Measurements from ENCODE around the gene KNCN. TPM values are rescaled to one million over a fixed set of nuclear protein-coding genes. Genes with fewer than 3 reads are reported as not detected.

Gene KNCN
- total RNA-seq, 1 experiment from 2014 or later = not detected

DNA sequence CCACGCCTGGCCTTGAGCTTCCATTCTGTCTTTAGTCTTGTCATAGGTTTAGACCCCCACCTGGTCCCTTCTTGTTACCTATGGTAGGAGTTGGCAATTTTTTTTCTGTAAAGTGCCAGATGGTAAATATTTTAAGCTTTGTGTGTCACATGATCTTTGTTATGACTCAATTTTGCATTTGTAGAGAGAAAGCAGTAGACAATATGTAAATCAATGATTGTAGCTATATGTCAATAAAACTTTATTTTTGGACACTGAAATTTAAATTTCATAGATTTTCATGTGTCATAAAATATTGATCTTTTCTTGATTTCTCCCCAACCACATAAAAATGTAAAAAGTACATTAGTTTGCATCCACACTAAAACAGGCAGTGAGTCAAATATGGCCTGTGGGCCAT lies 44.6 kb upstream of the KNCN start:
- Histone ChIP-seq H3T11ph (ENCODE audit: low read length) (no peak overlapping the region), H3K4me2 (ENCODE audit: insufficient read depth, insufficient read length, low read length) (no peak overlapping the region), H3K79me2 (ENCODE audit: insufficient read depth, low read length) (no peaks in the 10 kb centered on the region), H3K79me1 (ENCODE audit: insufficient read depth, low read depth, low read length, poor library complexity, severe bottlenecking) (no peaks in the 10 kb centered on the region), H2BK15ac (ENCODE audit: low read depth, low read length) (no peak overlapping the region), H3K14ac (ENCODE audit: insufficient read depth, low read length) (no peak overlapping the region), H3K9me3 (ENCODE audit: control insufficient read depth, low read depth, low read length) (no peaks in the 10 kb centered on the region), H4K5ac (ENCODE audit: insufficient read length, low read depth, low read length) (no peak overlapping the region), H3K4ac (ENCODE audit: low read depth, low read length) (no peak overlapping the region), H2BK5ac (ENCODE audit: insufficient read length, low read length) (no peak overlapping the region), H4K91ac (ENCODE audit: insufficient read length, low read depth, low read length) (no peak overlapping the region), H3K23me2 (ENCODE audit: insufficient read length, low read depth, low read length, poor library complexity, severe bottlenecking) (no peaks in the 10 kb centered on the region), H2BK12ac (ENCODE audit: insufficient read length, low read depth, low read length) (no peak overlapping the region), H2AK5ac (ENCODE audit: insufficient read length, low read length) (no peak overlapping the region), H3K56ac (ENCODE audit: insufficient read length, low read depth, low read length) (no peak overlapping the region), H2BK20ac (ENCODE audit: low read depth, low read length, poor library complexity, severe bottlenecking) (no peak overlapping the region), H3K23ac (ENCODE audit: insufficient read length, low read depth, low read length) (no peak overlapping the region), H3K27me3 (ENCODE audit: insufficient read depth, low read length) (no peaks in the 10 kb centered on the region), H3K9ac (ENCODE audit: extremely low read depth, insufficient read length, low read length) (no peak overlapping the region), H2BK120ac (ENCODE audit: low read depth, low read length, poor library complexity, severe bottlenecking) (no peak overlapping the region), H3K18ac (ENCODE audit: insufficient read length, low read depth, low read length) (no peak overlapping the region), H4K20me1 (ENCODE audit: control insufficient read depth, insufficient read depth, insufficient read length) (no peaks in the 10 kb centered on the region), H4K8ac (replicated peaks; ENCODE audit: insufficient read length, low read depth, low read length) (no peak overlapping the region), H3K4me1 (ENCODE audit: insufficient read depth, low read length) (no peaks in the 10 kb centered on the region; the same call in 1 of the 2 replicates), H2AFZ (ENCODE audit: low read length) (no peak overlapping the region), H3K27ac (ENCODE audit: insufficient read length, low read depth, low read length) (no peak overlapping the region)
- no CpG with 5 or more reads among the region's 1 CpG for WGBS (ENCODE audit: extremely low coverage, insufficient read length, low lambda C conversion rate)
- DNase-seq = no peak
- Mint-ChIP-seq H3K27me3 (ENCODE audit: low read depth) (no peaks in the 10 kb centered on the region), H3K4me1 (peaks cover 0 to 5% of the 10 kb centered on the region in 2 experiments; a peak in 1 of 4 replicates), H3K27ac (no peak overlapping the region), H3K9me3 (no peaks in the 10 kb centered on the region), H3K36me3 (ENCODE audit: insufficient read depth in 1 of 3, low read depth in 3 of 3) (peaks cover 0 to 25% (median 0%) of the 10 kb centered on the region in 3 experiments; a peak in 5 of 7 replicates), H3K4me3 (no peak overlapping the region)
- TF ChIP-seq, protein P1, sequence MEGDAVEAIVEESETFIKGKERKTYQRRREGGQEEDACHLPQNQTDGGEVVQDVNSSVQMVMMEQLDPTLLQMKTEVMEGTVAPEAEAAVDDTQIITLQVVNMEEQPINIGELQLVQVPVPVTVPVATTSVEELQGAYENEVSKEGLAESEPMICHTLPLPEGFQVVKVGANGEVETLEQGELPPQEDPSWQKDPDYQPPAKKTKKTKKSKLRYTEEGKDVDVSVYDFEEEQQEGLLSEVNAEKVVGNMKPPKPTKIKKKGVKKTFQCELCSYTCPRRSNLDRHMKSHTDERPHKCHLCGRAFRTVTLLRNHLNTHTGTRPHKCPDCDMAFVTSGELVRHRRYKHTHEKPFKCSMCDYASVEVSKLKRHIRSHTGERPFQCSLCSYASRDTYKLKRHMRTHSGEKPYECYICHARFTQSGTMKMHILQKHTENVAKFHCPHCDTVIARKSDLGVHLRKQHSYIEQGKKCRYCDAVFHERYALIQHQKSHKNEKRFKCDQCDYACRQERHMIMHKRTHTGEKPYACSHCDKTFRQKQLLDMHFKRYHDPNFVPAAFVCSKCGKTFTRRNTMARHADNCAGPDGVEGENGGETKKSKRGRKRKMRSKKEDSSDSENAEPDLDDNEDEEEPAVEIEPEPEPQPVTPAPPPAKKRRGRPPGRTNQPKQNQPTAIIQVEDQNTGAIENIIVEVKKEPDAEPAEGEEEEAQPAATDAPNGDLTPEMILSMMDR (conservative IDR thresholded peaks at IDR 0.05) = no peak
